ENCODE results near the gene SEMA3A.

GRCh38 chr7:84113286-84113685 is 81.3 kb downstream of the SEMA3A start:
- TF ChIP-seq, protein P1, sequence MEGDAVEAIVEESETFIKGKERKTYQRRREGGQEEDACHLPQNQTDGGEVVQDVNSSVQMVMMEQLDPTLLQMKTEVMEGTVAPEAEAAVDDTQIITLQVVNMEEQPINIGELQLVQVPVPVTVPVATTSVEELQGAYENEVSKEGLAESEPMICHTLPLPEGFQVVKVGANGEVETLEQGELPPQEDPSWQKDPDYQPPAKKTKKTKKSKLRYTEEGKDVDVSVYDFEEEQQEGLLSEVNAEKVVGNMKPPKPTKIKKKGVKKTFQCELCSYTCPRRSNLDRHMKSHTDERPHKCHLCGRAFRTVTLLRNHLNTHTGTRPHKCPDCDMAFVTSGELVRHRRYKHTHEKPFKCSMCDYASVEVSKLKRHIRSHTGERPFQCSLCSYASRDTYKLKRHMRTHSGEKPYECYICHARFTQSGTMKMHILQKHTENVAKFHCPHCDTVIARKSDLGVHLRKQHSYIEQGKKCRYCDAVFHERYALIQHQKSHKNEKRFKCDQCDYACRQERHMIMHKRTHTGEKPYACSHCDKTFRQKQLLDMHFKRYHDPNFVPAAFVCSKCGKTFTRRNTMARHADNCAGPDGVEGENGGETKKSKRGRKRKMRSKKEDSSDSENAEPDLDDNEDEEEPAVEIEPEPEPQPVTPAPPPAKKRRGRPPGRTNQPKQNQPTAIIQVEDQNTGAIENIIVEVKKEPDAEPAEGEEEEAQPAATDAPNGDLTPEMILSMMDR (conservative IDR thresholded peaks at IDR 0.05; ENCODE audit: low read depth, low read length): no peak
- TF ChIP-seq RAD21 (IDR thresholded peaks at IDR 0.05; ENCODE audit: low read length) (no peak), SMC3 (IDR thresholded peaks at IDR 0.05; ENCODE audit: low read depth, low read length) (no peak), RCOR1 (IDR thresholded peaks at IDR 0.05; ENCODE audit: insufficient replicate concordance, low read length) (no peak), POLR2A (IDR thresholded peaks at IDR 0.05; ENCODE audit: low read depth, low read length) (no peak), RFX5 (IDR thresholded peaks at IDR 0.05; ENCODE audit: low read depth, low read length) (no peak), CEBPB (IDR thresholded peaks at IDR 0.05; ENCODE audit: low read depth, low read length) (no peak), MXI1 (IDR thresholded peaks at IDR 0.05; ENCODE audit: borderline replicate concordance, low read depth, low read length) (no peak), CHD1 (IDR thresholded peaks at IDR 0.05; ENCODE audit: low read depth, low read length) (no peak), ELK1 (IDR thresholded peaks at IDR 0.05; ENCODE audit: borderline replicate concordance, low read depth, low read length) (no peak), USF2 (IDR thresholded peaks at IDR 0.05; ENCODE audit: low read depth, low read length) (no peak), BHLHE40 (IDR thresholded peaks at IDR 0.05; ENCODE audit: low read depth, low read length) (no peak), MAFK (IDR thresholded peaks at IDR 0.05; ENCODE audit: low read depth, low read length) (no peak), NFE2L2 (IDR thresholded peaks at IDR 0.05; ENCODE audit: low read depth, low read length) (no peak)
